ENCODE results near the gene CPAMD8.

Gene CPAMD8

DNA sequence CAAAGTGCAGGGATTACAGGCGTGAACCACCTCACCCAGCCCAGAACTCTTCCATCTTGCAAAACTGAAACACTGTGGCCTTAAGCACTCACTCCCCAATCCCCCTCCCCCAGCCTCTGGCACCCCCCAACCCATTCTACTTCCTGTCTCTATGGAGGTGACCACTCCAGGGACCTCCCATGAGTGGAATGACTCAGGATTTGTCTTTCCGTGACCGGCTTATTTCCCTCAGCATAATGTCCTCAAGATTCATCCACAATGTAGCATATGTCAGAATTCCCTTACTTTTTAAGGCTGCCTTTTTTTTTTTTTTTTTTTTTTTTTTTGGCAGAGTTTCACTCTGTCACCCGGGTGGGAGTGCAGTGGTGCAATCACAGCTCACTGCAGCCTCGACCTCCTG lies 141.4 kb downstream of the CPAMD8 start:
- POLR2A ChIA-PET, result interaction anchor here (1.0 kb wide), 1 partner anchor 9 kb away, joined by 3 read pairs; no protein-coding TSS in a partner anchor
- CTCF ChIA-PET, result no interaction called here
- DNase-seq, result no peak
- Histone ChIP-seq H3K4me1 (ENCODE audit: control extremely low read depth in 1 of 4, control insufficient read depth in 4 of 4, insufficient read depth in 4 of 4, low read length in 3 of 4) (peaks cover 0 to 37% (median 30%) of the 10 kb centered on the region in 4 experiments), H3K4me3 (ENCODE audit: control insufficient read depth in 1 of 7, extremely low read depth in 1 of 7, insufficient read depth in 4 of 7, low read depth in 2 of 7, low read length in 6 of 7) (no peak overlapping the region), H3K27me3 (replicated peaks in 2 of 5; ENCODE audit: control insufficient read depth in 4 of 5, insufficient read depth in 5 of 5, low read length in 4 of 5) (no peaks in the 10 kb centered on the region), H3K27ac (ENCODE audit: insufficient read depth in 1 of 2, low read depth in 1 of 2, low read length in 2 of 2, poor library complexity in 1 of 2, severe bottlenecking in 2 of 2) (no peak overlapping the region), H3K9me3 (ENCODE audit: control extremely low read depth in 1 of 5, control insufficient read depth in 4 of 5, insufficient read depth in 2 of 5, low read depth in 1 of 5, low read length in 4 of 5) (peaks cover 2 to 34% (median 29%) of the 10 kb centered on the region in 5 experiments), H3K36me3 (ENCODE audit: control insufficient read depth in 4 of 4, insufficient read depth in 4 of 4, low read length in 3 of 4) (peaks cover 0 to 6% (median 3%) of the 10 kb centered on the region in 4 experiments)
- WGBS (ENCODE audit: insufficient coverage), result 87% methylated on average over 3 of the region's 5 CpGs

DNA sequence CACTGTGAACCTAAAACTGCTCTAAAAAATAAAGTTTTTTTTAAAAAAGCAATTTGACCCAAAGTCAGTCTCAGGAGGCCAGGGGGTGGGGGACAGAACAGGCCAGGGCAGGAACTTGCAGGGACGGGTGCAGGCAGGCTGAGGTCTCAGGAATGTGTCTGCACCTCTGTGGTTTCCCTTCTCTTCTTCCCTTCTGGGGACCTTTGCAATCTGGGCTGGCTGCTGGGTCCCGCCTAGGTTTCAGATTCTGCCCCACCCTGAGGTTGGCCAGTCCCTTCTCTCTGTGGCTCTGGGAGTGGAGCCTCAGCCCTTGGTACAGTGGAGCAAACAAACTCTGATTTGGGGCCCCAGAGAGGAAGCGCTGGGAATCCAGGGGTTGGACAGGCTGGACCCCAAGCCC lies 143.1 kb downstream of the CPAMD8 start:
- H3K36me3 ChIP-seq (ENCODE audit: control insufficient read depth in 4 of 4, insufficient read depth in 4 of 4, low read length in 3 of 4), result peaks cover 3 to 23% (median 15%) of the 10 kb centered on the region in 4 experiments
- peaks cover 0 to 20% (median 16%) of the 10 kb centered on the region in 4 experiments for H3K4me1 ChIP-seq (ENCODE audit: control extremely low read depth in 1 of 4, control insufficient read depth in 4 of 4, insufficient read depth in 4 of 4, low read length in 3 of 4)
- ChIA-PET CTCF (no interaction called here), POLR2A (no interaction called here)
- DNase-seq, result no peak
- H3K27ac ChIP-seq (ENCODE audit: insufficient read depth in 1 of 2, low read depth in 1 of 2, low read length in 2 of 2, poor library complexity in 1 of 2, severe bottlenecking in 2 of 2), result no peak overlapping the region
- 75% methylated on average over 2 of the region's 3 CpGs for WGBS (ENCODE audit: insufficient coverage)
- H3K9me3 ChIP-seq (ENCODE audit: control extremely low read depth in 1 of 5, control insufficient read depth in 4 of 5, insufficient read depth in 2 of 5, low read depth in 1 of 5, low read length in 4 of 5), result peaks cover 2 to 44% (median 34%) of the 10 kb centered on the region in 5 experiments
- no peak overlapping the region for H3K4me3 ChIP-seq (ENCODE audit: control insufficient read depth in 1 of 7, extremely low read depth in 1 of 7, insufficient read depth in 4 of 7, low read depth in 2 of 7, low read length in 6 of 7)
- H3K27me3 ChIP-seq (replicated peaks in 2 of 5; ENCODE audit: control insufficient read depth in 4 of 5, insufficient read depth in 5 of 5, low read length in 4 of 5), result no peaks in the 10 kb centered on the region

DNA sequence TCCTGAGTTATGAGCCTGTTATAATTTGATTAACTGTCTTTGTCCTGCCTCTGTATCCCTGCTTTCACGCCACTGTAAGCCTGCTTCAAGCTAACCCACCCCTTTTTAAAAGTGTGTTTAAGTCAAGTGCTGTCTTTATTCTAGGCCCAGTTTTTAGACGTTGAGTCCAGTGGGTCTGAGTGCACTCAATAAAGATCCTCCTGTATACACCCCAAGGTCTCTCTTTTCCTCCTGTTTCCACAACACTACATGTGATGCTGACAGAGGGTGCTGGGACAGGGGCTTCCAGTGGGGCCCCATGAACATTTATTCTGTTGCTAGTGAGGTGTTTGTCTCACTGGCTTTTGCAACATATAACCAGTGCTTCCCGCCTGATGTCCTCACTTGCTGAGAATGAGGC lies 144.5 kb downstream of the CPAMD8 start:
- Histone ChIP-seq H3K4me3 (ENCODE audit: control insufficient read depth in 1 of 7, extremely low read depth in 1 of 7, insufficient read depth in 4 of 7, low read depth in 2 of 7, low read length in 6 of 7) (no peak overlapping the region), H3K27ac (ENCODE audit: insufficient read depth in 1 of 2, low read depth in 1 of 2, low read length in 2 of 2, poor library complexity in 1 of 2, severe bottlenecking in 2 of 2) (no peak overlapping the region), H3K9me3 (ENCODE audit: control extremely low read depth in 1 of 5, control insufficient read depth in 4 of 5, insufficient read depth in 2 of 5, low read depth in 1 of 5, low read length in 4 of 5) (peaks cover 2 to 55% (median 34%) of the 10 kb centered on the region in 5 experiments), H3K36me3 (ENCODE audit: control insufficient read depth in 4 of 4, insufficient read depth in 4 of 4, low read length in 3 of 4) (peaks cover 8 to 36% (median 25%) of the 10 kb centered on the region in 4 experiments), H3K4me1 (ENCODE audit: control extremely low read depth in 1 of 4, control insufficient read depth in 4 of 4, insufficient read depth in 4 of 4, low read length in 3 of 4) (peaks cover 0 to 12% (median 4%) of the 10 kb centered on the region in 4 experiments), H3K27me3 (replicated peaks in 2 of 5; ENCODE audit: control insufficient read depth in 4 of 5, insufficient read depth in 5 of 5, low read length in 4 of 5) (no peaks in the 10 kb centered on the region)
- WGBS (ENCODE audit: insufficient coverage), result 83% methylated on average over 1 of the region's 3 CpGs
- ChIA-PET CTCF (no interaction called here), POLR2A (no interaction called here)
- no peak for DNase-seq

DNA sequence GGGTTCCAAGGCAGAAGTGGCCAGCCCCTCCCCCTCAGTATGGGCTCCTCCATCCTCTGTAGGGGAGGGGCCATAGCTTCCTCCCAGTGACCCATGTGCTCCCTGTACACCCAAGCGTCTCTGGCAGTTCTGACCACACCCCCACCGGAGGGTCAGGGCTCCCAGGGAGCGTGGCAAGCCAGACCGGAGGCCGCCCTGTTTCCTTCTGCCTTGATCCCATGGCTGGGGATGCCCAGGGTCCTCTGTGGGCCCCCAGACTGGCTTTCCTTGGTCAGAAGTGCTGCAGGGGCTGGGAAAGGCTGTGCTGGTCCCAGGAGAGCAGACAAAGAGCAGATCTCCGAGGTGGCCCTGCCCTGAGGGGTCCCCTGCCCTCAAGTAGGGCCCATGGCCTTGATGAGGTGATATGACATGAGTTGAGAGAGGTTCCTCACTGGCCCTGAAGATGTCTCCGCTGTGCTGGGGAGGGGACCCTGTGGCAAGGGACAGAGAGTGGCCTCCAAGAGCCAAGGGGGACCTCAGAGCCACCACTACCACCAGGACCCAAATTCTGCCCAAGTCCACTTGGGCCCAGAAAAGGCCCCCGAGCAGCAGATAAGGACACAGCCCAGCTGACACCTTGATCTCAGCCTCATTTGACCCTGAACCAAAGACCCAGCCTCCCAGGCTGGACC lies 145.6 kb downstream of the CPAMD8 start:
- no peak for DNase-seq
- 100% methylated on average over 3 of the region's 8 CpGs for WGBS (ENCODE audit: insufficient coverage)
- CTCF ChIA-PET, result no interaction called here
- Histone ChIP-seq H3K9me3 (ENCODE audit: control extremely low read depth in 1 of 5, control insufficient read depth in 4 of 5, insufficient read depth in 2 of 5, low read depth in 1 of 5, low read length in 4 of 5) (peaks cover 2 to 55% (median 34%) of the 10 kb centered on the region in 5 experiments), H3K36me3 (ENCODE audit: control insufficient read depth in 4 of 4, insufficient read depth in 4 of 4, low read length in 3 of 4) (peaks cover 11 to 48% (median 33%) of the 10 kb centered on the region in 4 experiments), H3K4me3 (ENCODE audit: control insufficient read depth in 1 of 7, extremely low read depth in 1 of 7, insufficient read depth in 4 of 7, low read depth in 2 of 7, low read length in 6 of 7) (no peak overlapping the region), H3K27me3 (replicated peaks in 2 of 5; ENCODE audit: control insufficient read depth in 4 of 5, insufficient read depth in 5 of 5, low read length in 4 of 5) (no peaks in the 10 kb centered on the region), H3K4me1 (ENCODE audit: control extremely low read depth in 1 of 4, control insufficient read depth in 4 of 4, insufficient read depth in 4 of 4, low read length in 3 of 4) (peaks cover 0 to 20% (median 11%) of the 10 kb centered on the region in 4 experiments), H3K27ac (ENCODE audit: insufficient read depth in 1 of 2, low read depth in 1 of 2, low read length in 2 of 2, poor library complexity in 1 of 2, severe bottlenecking in 2 of 2) (no peak overlapping the region)
- POLR2A ChIA-PET, result no interaction called here

DNA sequence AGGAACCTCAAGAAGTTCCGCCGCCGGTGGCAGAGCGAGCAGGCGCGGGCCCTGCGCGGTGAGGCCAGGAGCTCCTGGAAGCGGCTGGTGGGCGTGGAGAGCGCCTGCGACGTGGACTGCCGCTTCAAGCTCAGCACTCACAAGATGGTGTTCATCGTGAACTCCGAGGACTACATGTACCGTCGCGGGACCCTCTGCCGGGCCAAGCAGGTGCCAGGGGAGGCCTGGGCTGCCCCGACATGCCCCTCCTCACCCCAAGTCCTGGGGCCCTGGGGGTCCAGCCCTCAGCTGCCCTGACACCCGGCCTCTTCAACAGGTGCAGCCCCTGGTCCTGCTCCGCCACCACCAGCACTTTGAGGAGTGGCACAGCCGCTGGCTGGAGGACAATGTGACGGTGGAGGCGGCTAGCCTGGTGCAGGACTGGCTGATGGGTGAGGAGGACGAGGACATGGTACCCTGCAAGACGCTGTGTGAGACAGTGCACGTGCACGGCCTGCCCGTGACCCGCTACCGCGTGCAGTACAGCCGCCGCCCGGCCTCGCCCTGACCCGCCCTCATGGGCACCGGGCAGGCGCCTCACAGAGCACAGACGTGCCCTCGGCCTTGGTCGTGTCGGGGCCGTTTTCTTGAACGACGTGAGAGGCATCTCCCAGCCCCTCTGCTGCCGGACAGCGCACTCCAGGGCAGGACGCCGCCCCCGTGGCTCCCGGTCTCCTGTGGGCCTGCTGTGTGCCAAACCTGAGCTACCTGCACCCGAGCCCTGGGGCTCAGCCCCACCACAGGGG lies 148.2 kb downstream of the CPAMD8 start:
- POLR2A ChIA-PET, result interaction anchor here (0.6 kb wide), 1 partner anchor 36 kb away, joined by 3 read pairs; no protein-coding TSS in a partner anchor

DNA sequence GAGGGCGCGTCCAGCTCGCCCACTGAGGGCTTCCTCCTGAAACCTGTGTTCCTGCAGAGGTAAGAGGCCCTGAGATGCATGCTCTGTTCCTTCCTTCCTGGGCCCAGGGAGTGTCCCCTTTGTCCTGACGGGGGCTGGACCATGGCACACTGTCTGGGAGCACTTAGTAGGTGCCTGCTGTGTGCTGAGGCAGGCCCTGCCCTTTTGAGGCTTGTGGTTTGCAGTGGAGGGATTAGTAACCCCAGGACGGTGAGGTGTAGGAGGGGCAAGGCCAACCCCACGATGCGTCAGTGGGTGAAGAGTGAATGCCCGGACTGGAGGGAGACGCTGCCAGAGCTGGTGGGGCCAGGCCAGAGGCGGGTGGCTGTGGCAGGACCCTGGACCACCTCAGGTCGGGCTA lies 149.0 kb downstream of the CPAMD8 start:
- Histone ChIP-seq H3K4me1 (ENCODE audit: control extremely low read depth in 1 of 4, control insufficient read depth in 4 of 4, insufficient read depth in 4 of 4, low read length in 3 of 4) (peaks cover 0 to 16% (median 13%) of the 10 kb centered on the region in 4 experiments), H3K27ac (ENCODE audit: insufficient read depth in 1 of 2, low read depth in 1 of 2, low read length in 2 of 2, poor library complexity in 1 of 2, severe bottlenecking in 2 of 2) (no peak overlapping the region), H3K4me3 (ENCODE audit: control insufficient read depth in 1 of 7, extremely low read depth in 1 of 7, insufficient read depth in 4 of 7, low read depth in 2 of 7, low read length in 6 of 7) (no peak overlapping the region), H3K27me3 (replicated peaks in 2 of 5; ENCODE audit: control insufficient read depth in 4 of 5, insufficient read depth in 5 of 5, low read length in 4 of 5) (no peaks in the 10 kb centered on the region), H3K9me3 (ENCODE audit: control extremely low read depth in 1 of 5, control insufficient read depth in 4 of 5, insufficient read depth in 2 of 5, low read depth in 1 of 5, low read length in 4 of 5) (peaks cover 2 to 53% (median 22%) of the 10 kb centered on the region in 5 experiments), H3K36me3 (ENCODE audit: control insufficient read depth in 4 of 4, insufficient read depth in 4 of 4, low read length in 3 of 4) (peaks cover 17 to 60% (median 45%) of the 10 kb centered on the region in 4 experiments)
- no peak for DNase-seq
- ChIA-PET POLR2A (interaction anchor here (0.6 kb wide), 1 partner anchor 35 kb away, joined by 3 read pairs; no protein-coding TSS in a partner anchor), CTCF (interaction anchor here (2.0 kb wide), 1 partner anchor 10 kb away, joined by 4 read pairs; no protein-coding TSS in a partner anchor)
- WGBS (ENCODE audit: insufficient coverage), result 97% methylated on average over 9 of the region's 11 CpGs

More for the DNA sequence above, 148.2 kb downstream of the CPAMD8 start:
- peaks cover 2 to 60% (median 30%) of the 10 kb centered on the region in 5 experiments for H3K9me3 ChIP-seq (ENCODE audit: control extremely low read depth in 1 of 5, control insufficient read depth in 4 of 5, insufficient read depth in 2 of 5, low read depth in 1 of 5, low read length in 4 of 5)
- peaks cover 0 to 17% (median 13%) of the 10 kb centered on the region in 4 experiments for H3K4me1 ChIP-seq (ENCODE audit: control extremely low read depth in 1 of 4, control insufficient read depth in 4 of 4, insufficient read depth in 4 of 4, low read length in 3 of 4)
- no peak overlapping the region for H3K4me3 ChIP-seq (ENCODE audit: control insufficient read depth in 1 of 7, extremely low read depth in 1 of 7, insufficient read depth in 4 of 7, low read depth in 2 of 7, low read length in 6 of 7)
- DNase-seq, result no peak
- peaks cover 13 to 52% (median 38%) of the 10 kb centered on the region in 4 experiments for H3K36me3 ChIP-seq (ENCODE audit: control insufficient read depth in 4 of 4, insufficient read depth in 4 of 4, low read length in 3 of 4)
- WGBS (ENCODE audit: insufficient coverage), result 96% methylated on average over 47 of the region's 55 CpGs
- H3K27me3 ChIP-seq (replicated peaks in 2 of 5; ENCODE audit: control insufficient read depth in 4 of 5, insufficient read depth in 5 of 5, low read length in 4 of 5), result no peaks in the 10 kb centered on the region
- H3K27ac ChIP-seq (ENCODE audit: insufficient read depth in 1 of 2, low read depth in 1 of 2, low read length in 2 of 2, poor library complexity in 1 of 2, severe bottlenecking in 2 of 2), result no peak overlapping the region
- CTCF ChIA-PET, result interaction anchor here (2.0 kb wide), 1 partner anchor 9 kb away, joined by 4 read pairs; no protein-coding TSS in a partner anchor
